SU-DHL-6 (cell line): ENCODE measurements around the gene CTAGE1.

ENCODE experiments used
- CTCF ChIP-seq: fragments of 200-600 bp; sonication (generic); IDR thresholded peaks from one replicate; pipeline ENCODE4 v1.5.1; 2017; ENCODE audit warnings: antibody characterized with exemption, mild to moderate bottlenecking, low read length, moderate library complexity; ENCODE audit not compliant: insufficient read depth, poor library complexity, severe bottlenecking
- EZH2phosphoT487 ChIP-seq: fragments of 200-600 bp; sonication (generic), shearing (Covaris generic); conservative IDR thresholded peaks from 2 replicates; pipeline ENCODE4 v1.6.1; 2018; ENCODE audit warnings: mild to moderate bottlenecking, antibody characterized with exemption, low read length, moderate library complexity, mixed read lengths

GRCh38 chr18:22424565-22424963 is 6.8 kb upstream of the CTAGE1 start:
- TF ChIP-seq EZH2phosphoT487: no peak
- no peak for TF ChIP-seq CTCF
